CD4-positive, alpha-beta T cell treated with Interleukin-2 at 100 ng/mL for 4 hours (primary cell): ENCODE measurements around the gene IPO7.
A peak's percentile ranks its signal among the peaks of the same experiment; 100 is the strongest.
"Not testable (repeated sequence)": the region's sequence is repeated elsewhere in the genome, so short reads cannot be mapped to it uniquely, and the experiment has no call there.

ENCODE experiments used
- DNase-seq: peaks from one replicate; pipeline ENCODE4 v3.0.0-alpha.2; 2020; ENCODE audit warnings: low spot score

Gene IPO7

GRCh38 chr11:9397746-9398680 is 13.6 kb downstream of the IPO7 start:
- no peak for DNase-seq

GRCh38 chr11:9399466-9399865 is 15.0 kb downstream of the IPO7 start:
- DNase-seq: no peak

GRCh38 chr11:9401884-9402283 is 17.4 kb downstream of the IPO7 start:
- not testable (repeated sequence) for DNase-seq

GRCh38 chr11:9428706-9429105 is 44.3 kb downstream of the IPO7 start:
- DNase-seq: no peak

- DNase-seq: no peak
These were observed 54.2 kb downstream of the IPO7 start for GRCh38 chr11:9438611-9439010.

- no peak for DNase-seq
These were observed 61.8 kb downstream of the IPO7 start for GRCh38 chr11:9446230-9446629.

GRCh38 chr11:9448576-9449352 is 64.3 kb downstream of the IPO7 start:
- DNase-seq: no peak

- DNase-seq: not testable (repeated sequence)
These were observed 67.6 kb downstream of the IPO7 start for GRCh38 chr11:9452023-9452422.

- no peak for DNase-seq
These were observed 71.3 kb downstream of the IPO7 start for GRCh38 chr11:9455722-9456121.

GRCh38 chr11:9459667-9460321 is 75.3 kb downstream of the IPO7 start:
- DNase-seq: peak; percentile 33

GRCh38 chr11:9460322-9461062 is 76.0 kb downstream of the IPO7 start, which contains the start of gene ZNF143:
Gene ZNF143 (plus strand): TSS chr11:9461012. CDS start chr11:9471309, 10,297 bp downstream.
- peak; percentile 100 for DNase-seq

GRCh38 chr11:9461063-9461759 is 76.8 kb downstream of the IPO7 start:
- peak; percentile 82 for DNase-seq

- peak; percentile 28 for DNase-seq
These were observed 77.3 kb downstream of the IPO7 start for GRCh38 chr11:9461760-9462134.

GRCh38 chr11:9462172-9462799 is 77.8 kb downstream of the IPO7 start:
- DNase-seq: no peak

- DNase-seq: no peak
These were observed 78.5 kb downstream of the IPO7 start for GRCh38 chr11:9462806-9463537.

GRCh38 chr11:9470765-9471164 is 86.3 kb downstream of the IPO7 start:
- no peak for DNase-seq

GRCh38 chr11:9473408-9473807 is 89.0 kb downstream of the IPO7 start:
- DNase-seq: no peak

GRCh38 chr11:9479899-9480298 is 95.4 kb downstream of the IPO7 start:
- no peak for DNase-seq

- no peak for DNase-seq
These were observed 104.8 kb downstream of the IPO7 start for GRCh38 chr11:9489080-9489765.
